D721Med (cell line): ENCODE results near the gene NIM1K.
"Not testable (repeated sequence)": the region's sequence is repeated elsewhere in the genome, so short reads cannot be mapped to it uniquely, and the experiment has no call there.

ENCODE experiments used
- DNase-seq: peaks from one replicate; pipeline ENCODE4 v3.0.0; 2011; ENCODE audit warnings: low spot score; ENCODE audit not compliant: insufficient read length
- FAIRE-seq: peaks from 2 replicates; lab custom pipeline; 2011; peaks lifted over from hg19 to GRCh38; lab: Jason Lieb, UNC
- CTCF ChIP-seq: IDR thresholded peaks from 2 replicates; pipeline ENCODE4 v1.5.1; 2012; ENCODE audit warnings: mild to moderate bottlenecking, control low read depth; ENCODE audit not compliant: insufficient read depth; ENCODE audit errors: missing control alignments

Gene NIM1K

GRCh38 chr5:43152946-43153345 is 39.1 kb upstream of the NIM1K start:
- DNase-seq, result no peak
- FAIRE-seq, result no peak

GRCh38 chr5:43154469-43154868 is 37.6 kb upstream of the NIM1K start:
- no peak for DNase-seq
- no peak for TF ChIP-seq CTCF
- no peak for FAIRE-seq

More at GRCh38 chr5:43152946-43153345, 39.1 kb upstream of the NIM1K start:
- TF ChIP-seq CTCF, result no peak

- no peak for FAIRE-seq
- TF ChIP-seq CTCF, result no peak
- DNase-seq, result no peak
These were observed 36.5 kb upstream of the NIM1K start for GRCh38 chr5:43155394-43156096.

- DNase-seq, result no peak
- no peak for TF ChIP-seq CTCF
- FAIRE-seq, result no peak
These were observed 35.6 kb upstream of the NIM1K start for GRCh38 chr5:43156388-43156787.

GRCh38 chr5:43157068-43157467 is 35.0 kb upstream of the NIM1K start:
- FAIRE-seq (no peak), DNase-seq (no peak)
- no peak for TF ChIP-seq CTCF

GRCh38 chr5:43161244-43161643 is 30.8 kb upstream of the NIM1K start:
- no peak for DNase-seq
- no peak for FAIRE-seq
- no peak for TF ChIP-seq CTCF

- not testable (repeated sequence) for DNase-seq, FAIRE-seq
These were observed 27.2 kb upstream of the NIM1K start for GRCh38 chr5:43164801-43165200.
